HG03469 (cell line): Measurements from ENCODE around the gene PDAP1.
"Not testable (repeated sequence)": the region's sequence is repeated elsewhere in the genome, so short reads cannot be mapped to it uniquely, and the experiment has no call there.

Source experiments
- ATAC-seq: cut with Tn5 transposase; IDR thresholded peaks from one replicate; pipeline ENCODE4 v1.9.1; 2021; ENCODE audit warnings: mild to moderate bottlenecking, moderate library complexity, moderate number of reproducible peaks; ENCODE audit not compliant: unreplicated experiment

PDAP1 gene

DNA sequence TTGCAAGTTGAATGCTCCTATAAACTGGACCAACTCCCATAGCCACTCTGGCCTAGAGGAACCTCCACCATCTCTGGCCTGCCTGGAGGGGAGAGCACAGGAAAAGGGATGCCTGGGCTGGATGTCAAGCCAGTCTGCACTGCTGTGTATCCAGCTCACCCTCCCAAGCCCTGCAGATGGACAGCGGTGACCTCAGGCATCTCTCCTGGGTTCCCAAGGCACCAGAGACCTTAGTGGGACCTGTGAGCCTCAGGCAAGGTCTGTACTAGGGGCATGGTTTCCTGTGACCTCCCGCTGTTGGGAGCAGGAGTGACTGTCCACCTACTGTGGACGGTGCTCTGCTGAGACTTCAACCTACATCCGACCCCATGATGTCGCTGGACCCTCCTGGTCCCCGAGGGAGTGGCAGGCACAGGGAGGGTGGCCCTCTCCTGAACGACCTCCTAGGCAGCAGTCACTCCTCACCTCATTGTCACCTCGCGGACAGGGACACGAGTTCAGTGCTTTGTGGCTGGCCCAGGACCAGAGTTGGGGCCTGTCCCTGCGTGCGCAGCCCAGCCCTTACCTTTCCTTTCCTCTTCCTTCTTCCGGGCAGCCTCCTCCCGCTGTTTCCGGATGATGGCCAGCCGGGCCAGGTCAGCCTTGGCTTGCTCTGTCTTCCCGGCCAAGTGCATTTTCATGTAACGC is 11.0 kb downstream of the PDAP1 start:
- no peak for ATAC-seq

- ATAC-seq, result no peak
Measured at GRCh38 chr7:99396418-99397296, 11.7 kb downstream of the PDAP1 start.

- ATAC-seq, result no peak
Measured at GRCh38 chr7:99395616-99396327, 12.6 kb downstream of the PDAP1 start.

- no peak for ATAC-seq
Measured at GRCh38 chr7:99394188-99394502, 14.3 kb downstream of the PDAP1 start.

DNA sequence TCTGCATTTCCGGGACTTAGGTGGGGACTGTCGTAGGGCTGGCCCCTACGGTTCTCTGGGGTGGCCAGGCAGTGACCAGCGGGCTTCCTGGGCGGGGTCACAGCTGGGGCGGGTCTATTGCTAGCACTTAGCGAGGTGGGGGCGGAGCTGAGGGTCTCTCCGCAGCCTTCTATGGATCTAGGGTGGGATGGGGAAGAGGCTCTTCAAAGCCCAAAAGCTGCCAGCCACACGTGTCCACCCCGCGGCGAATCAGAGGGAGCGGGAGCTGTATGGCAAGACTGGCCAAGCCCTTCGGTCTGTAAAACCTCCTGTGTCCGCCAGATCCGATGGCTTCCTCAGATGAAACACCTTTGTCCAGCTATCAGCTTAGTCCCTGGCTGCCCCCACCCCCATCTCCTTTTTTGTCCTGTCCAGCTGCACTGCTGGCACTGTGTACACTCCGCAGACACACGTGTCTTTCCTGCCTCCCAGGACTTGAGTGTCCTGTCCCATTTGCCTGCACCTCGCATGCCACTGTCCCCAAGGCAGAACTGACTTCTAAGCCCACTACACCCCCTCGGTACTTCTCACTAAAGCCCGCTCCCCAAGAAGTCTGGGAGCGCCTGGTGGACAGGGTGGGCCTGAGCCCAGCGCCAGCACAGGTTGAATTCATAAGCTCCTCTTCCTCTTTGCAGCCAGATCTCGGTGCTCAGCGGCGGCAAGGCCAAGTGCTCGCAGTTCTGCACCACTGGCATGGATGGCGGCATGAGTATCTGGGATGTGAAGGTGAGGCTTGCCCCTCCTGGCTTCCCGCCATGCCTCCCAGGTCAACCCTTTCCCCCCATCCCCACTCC is 14.8 kb downstream of the PDAP1 start:
- ATAC-seq, result no peak

GRCh38 chr7:99392659-99393354 is 15.6 kb downstream of the PDAP1 start:
- no peak for ATAC-seq

DNA sequence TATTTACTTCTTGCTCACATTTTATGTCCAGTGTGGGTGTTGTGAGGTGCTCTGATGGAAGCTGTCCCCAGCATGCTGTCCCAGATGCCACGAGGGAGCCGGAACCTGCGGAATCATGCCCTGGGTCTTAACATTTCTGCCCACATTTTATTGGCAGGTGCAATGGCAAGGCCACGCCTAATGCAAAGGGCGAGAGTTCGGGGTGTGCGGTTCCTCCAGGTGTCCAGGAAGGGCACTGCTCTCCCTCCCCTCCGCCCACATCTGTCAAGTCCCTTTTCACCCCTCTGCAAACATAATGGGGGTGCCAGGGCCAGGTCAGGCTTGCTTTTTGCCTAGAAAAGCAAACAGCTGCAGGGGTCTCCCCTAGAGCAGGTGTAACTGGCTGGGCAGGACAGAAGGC is 16.4 kb downstream of the PDAP1 start:
- no peak for ATAC-seq

DNA sequence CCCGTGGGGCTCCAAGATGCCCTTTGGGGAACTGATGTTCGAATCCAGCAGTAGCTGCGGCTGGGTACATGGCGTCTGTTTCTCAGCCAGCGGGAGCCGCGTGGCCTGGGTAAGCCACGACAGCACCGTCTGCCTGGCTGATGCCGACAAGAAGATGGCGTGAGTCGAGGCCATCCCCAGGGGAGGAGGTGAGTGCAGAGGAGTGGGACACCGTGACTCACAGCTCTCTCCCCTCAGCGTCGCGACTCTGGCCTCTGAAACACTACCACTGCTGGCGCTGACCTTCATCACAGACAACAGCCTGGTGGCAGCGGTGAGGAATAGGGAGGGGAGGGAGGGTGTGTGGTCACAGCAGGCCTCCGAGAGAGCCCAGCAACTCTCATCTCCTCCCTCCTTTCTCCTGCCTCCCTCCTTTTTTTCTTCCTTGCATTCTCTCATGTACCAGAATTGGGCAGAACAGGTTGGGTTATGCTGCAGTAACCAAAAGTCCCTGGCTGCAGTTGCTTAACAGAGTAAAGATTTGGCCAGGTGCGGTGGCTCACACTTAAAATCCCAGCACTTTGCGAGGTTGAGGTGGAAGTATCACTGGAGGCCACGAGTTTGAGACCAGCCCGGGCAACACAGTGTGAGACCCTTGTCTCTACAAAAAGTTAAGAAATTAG is 17.3 kb downstream of the PDAP1 start:
- no peak for ATAC-seq

DNA sequence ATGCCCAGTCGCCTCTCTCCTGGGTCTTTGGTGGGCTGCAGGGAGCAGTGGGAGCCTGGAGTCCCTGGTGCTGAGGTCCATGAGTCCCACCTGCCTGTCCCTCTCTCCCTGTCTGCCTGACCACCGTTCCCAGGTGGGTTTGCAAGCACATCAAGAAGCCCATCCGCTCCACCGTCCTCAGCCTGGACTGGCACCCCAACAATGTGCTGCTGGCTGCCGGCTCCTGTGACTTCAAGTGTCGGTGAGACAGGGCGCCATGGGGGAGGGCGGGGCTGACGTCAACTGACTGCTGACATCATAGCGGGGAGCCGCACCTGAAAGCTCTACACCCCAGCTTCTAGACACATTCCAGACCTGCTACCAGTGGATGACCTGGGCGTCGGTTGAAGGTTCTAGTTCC is 18.6 kb downstream of the PDAP1 start:
- no peak for ATAC-seq

- ATAC-seq, result no peak
Measured at GRCh38 chr7:99387912-99388311, 20.5 kb downstream of the PDAP1 start.

GRCh38 chr7:99387239-99387635 is 21.2 kb downstream of the PDAP1 start:
- not testable (repeated sequence) for ATAC-seq

GRCh38 chr7:99386584-99387238 is 21.7 kb downstream of the PDAP1 start:
- no peak for ATAC-seq

DNA sequence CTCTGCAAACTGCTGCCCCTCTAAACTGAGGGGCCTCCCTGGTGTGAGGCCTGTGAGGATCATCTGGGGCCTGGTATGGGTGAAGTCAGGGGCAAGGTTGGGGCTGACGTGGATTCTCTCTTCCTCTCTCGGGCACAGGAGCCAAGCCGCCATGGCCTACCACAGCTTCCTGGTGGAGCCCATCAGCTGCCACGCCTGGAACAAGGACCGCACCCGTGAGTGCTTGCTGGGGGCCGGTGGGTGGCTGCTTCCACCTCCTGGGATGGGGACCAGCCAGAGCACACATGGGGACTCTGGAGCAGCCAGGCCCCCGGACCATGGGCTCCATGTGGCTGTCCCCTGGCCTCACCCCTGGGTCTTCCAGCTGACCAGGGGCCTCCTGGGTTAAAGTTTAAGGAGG is 22.8 kb downstream of the PDAP1 start:
- no peak for ATAC-seq

DNA sequence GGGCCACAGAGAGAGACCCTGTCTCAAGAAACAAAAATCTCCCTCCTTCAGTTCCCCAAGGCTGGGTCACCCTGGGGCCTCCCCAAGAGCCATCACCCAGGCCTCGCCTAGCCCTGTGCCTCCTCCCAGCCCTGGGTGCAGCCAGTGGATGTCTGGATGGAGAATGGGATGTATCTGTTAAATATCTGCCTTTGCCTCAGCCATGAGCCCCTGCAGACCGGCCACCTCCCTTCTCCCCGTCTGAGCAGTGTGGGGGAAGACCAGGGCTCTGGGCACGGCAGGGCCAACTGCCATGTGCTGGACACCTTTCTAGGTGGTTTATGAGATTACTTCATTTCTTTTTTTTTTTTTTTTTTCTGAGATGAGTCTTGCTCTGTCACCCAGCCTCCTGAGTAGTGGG is 23.9 kb downstream of the PDAP1 start:
- ATAC-seq, result no peak

DNA sequence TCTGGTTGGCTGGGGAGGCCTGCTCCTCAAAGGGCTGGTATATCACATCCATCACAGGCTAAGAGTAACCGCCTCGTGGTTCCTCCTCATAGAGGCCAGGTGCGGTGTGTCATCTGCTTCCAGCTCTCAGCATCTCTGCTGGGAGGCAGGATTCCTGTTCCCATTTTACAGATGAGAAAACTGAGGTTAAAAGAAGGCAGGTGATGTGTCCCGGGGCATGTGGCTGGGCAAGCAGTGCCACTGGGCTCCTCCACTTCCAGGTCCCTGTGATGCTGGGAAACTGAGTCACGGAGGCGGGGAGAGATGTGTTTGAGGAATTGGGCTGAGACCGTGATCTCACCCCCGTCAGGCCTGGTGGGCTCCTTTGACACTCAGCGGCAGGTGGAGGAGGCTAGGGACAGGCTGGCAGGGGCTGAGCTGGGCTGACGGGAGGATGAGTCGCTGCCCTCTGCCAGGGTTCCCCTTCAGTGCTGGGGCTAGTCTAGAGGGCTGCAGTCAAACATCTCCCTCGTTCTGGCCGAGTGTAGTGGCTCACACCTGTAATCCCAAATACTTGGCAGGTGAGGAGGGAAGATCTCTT is 24.5 kb downstream of the PDAP1 start:
- no peak for ATAC-seq

- ATAC-seq, result no peak
Measured at GRCh38 chr7:99383203-99383602, 25.2 kb downstream of the PDAP1 start.

DNA sequence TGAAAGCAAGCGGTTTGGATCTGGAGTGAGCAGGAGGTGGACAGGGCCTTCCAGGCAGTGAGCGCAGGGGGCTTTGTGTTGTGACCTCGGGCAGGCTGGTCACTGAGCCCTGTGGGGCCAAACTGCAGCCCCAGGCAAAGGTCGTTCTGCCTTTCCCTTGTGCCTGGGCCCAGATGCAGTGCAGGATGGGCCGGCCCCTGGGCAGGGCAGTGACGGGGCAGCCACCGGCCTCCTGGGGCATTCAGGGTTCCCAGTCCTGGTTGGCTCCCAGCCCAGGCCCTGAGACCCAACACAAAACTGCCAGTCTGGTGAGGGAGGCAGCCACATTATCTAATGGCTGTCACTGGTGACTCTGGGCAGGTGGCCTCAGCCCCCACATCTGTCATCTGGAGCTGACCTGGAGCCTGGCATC is 26.7 kb downstream of the PDAP1 start:
- ATAC-seq, result no peak

DNA sequence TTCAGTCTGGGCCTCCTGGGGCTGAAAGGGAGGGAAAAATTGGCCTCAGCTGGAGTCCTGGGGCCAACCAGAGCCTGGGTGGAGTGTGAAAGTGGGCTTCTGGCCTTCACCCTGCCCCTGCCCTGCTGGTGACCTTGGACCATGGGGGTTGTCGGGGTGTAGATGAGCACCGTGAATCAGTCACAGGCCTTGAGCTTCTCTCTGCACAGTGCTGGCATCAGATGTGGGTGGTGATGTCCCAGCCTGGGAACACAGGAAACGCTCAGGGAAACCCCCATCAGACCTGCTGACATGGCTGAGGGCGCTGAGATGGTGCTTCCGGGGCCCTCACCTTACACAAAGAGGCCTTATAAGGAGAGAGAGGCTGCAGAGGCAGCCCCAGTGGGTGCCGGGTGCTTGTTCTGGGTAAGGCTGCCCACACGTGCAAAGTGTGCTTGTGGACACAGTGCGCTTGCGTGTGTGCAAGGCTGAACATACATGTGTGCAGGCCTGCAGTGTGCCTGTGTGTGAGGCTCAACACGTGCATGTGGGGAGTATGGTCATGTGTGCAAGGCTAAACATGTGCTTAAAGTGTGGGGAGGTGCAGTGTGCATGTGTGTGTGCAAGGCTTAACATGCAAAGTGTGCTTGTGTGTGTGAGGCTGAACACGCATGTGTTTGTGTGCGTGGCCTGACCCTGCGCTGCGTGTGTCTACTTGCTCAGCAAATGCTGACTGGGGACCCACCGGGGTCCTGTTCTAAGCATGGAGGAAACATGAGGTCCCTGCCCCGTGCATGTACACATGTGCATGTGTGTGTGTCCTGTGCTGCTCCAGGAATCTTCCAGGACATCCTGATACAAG is 27.4 kb downstream of the PDAP1 start:
- ATAC-seq, result peak; percentile 67
